WTC11 (cell line): ENCODE measurements around the gene FFAR2. TPM values are rescaled to one million over a fixed set of nuclear protein-coding genes. Genes with fewer than 3 reads are reported as not detected.

Source experiments
- ATAC-seq: fragments of 200-7000 bp; cut with Tn5 transposase; 2 replicates; pipeline ENCODE4 v1.10.0; 2021; ENCODE audit warnings: mild to moderate bottlenecking, moderate library complexity
- CTCF ChIA-PET: fragments of 300-600 bp; sonication (Branson Sonifier 250); formaldehyde crosslinking; loops from one replicate; lab custom pipeline; 2021; ENCODE audit warnings: antibody characterized with exemption; lab: Charles Lee
- POLR2A ChIA-PET: fragments of 350-600 bp; sonication (Branson Sonifier 250); formaldehyde crosslinking; loops from one replicate; lab custom pipeline; 2021; ENCODE audit warnings: antibody characterized with exemption; lab: Charles Lee
- DNase-seq: peaks from one replicate; pipeline ENCODE4 v3.0.0; 2021; ENCODE audit warnings: low spot score
- H3K27ac Mint-ChIP-seq: 2 replicates; pipeline ENCODE4 v1.8.0; 2021; ENCODE audit warnings: mixed read lengths
- H3K27me3 Mint-ChIP-seq: 2 replicates; pipeline ENCODE4 v1.8.0; 2021; ENCODE audit warnings: low read depth, mild to moderate bottlenecking, moderate library complexity, mixed read lengths
- H3K36me3 Mint-ChIP-seq: 2 replicates; pipeline ENCODE4 v1.8.0; 2021; ENCODE audit warnings: mixed read lengths
- H3K4me1 Mint-ChIP-seq: 2 replicates; pipeline ENCODE4 v1.8.0; 2022; ENCODE audit warnings: mixed read lengths
- H3K4me3 Mint-ChIP-seq: 2 replicates; pipeline ENCODE4 v1.8.0; 2021; ENCODE audit warnings: mild to moderate bottlenecking, moderate library complexity, mixed read lengths
- H3K9me3 Mint-ChIP-seq: 2 replicates; pipeline ENCODE4 v1.8.0; 2021; ENCODE audit warnings: mixed read lengths
- CREB1 ChIP-seq: sonication (generic); formaldehyde crosslinking; IDR thresholded peaks from 2 replicates; pipeline ENCODE4 v1.8.0; 2023; ENCODE audit warnings: mild to moderate bottlenecking, missing genetic modification reagents
- CTCF ChIP-seq: fragments of 200-600 bp; IDR thresholded peaks from 2 replicates; pipeline ENCODE4 v1.8.0; 2022; ENCODE audit warnings: antibody characterized with exemption
- ELF4 ChIP-seq: sonication (generic); formaldehyde crosslinking; IDR thresholded peaks from 2 replicates; pipeline ENCODE4 v1.8.1; 2022; ENCODE audit warnings: low read depth, mild to moderate bottlenecking, moderate library complexity, missing genetic modification reagents
- HMGA2 ChIP-seq: fragments of 250-450 bp; sonication (Bioruptor Pico); IDR thresholded peaks from 2 replicates; pipeline ENCODE4 v1.4.0; 2021; ENCODE audit warnings: mild to moderate bottlenecking, moderate library complexity
- JUN ChIP-seq: sonication (generic); formaldehyde crosslinking; IDR thresholded peaks from 2 replicates; pipeline ENCODE4 v1.8.0; 2023; ENCODE audit warnings: mild to moderate bottlenecking, missing genetic modification reagents
- NFYB ChIP-seq: sonication (generic); formaldehyde crosslinking; conservative IDR thresholded peaks from 2 replicates; pipeline ENCODE4 v1.8.0; 2022; ENCODE audit warnings: low read depth, missing genetic modification reagents
- NR2C2 ChIP-seq: sonication (generic); formaldehyde crosslinking; IDR thresholded peaks from 2 replicates; pipeline ENCODE4 v1.8.0; 2022; ENCODE audit warnings: mild to moderate bottlenecking, missing genetic modification reagents
- PRRX2 ChIP-seq: fragments of 250-450 bp; sonication (Bioruptor Pico); IDR thresholded peaks from 2 replicates; pipeline ENCODE4 v1.8.0; 2021; ENCODE audit warnings: mild to moderate bottlenecking
- TP53 ChIP-seq: sonication (generic); formaldehyde crosslinking; IDR thresholded peaks from 2 replicates; pipeline ENCODE4 v1.8.1; 2023; ENCODE audit warnings: mild to moderate bottlenecking, missing genetic modification reagents
- ZBTB21 ChIP-seq: sonication (generic); formaldehyde crosslinking; IDR thresholded peaks from 2 replicates; pipeline ENCODE4 v1.8.1; 2023; ENCODE audit warnings: mild to moderate bottlenecking, missing genetic modification reagents, borderline replicate concordance
- ZNF219 ChIP-seq: sonication (generic); formaldehyde crosslinking; IDR thresholded peaks from 2 replicates; pipeline ENCODE4 v1.8.0; 2023; ENCODE audit warnings: missing genetic modification reagents, mild to moderate bottlenecking, borderline replicate concordance
- ZNF263 ChIP-seq: sonication (generic); formaldehyde crosslinking; IDR thresholded peaks from 2 replicates; pipeline ENCODE4 v1.8.1; 2022; ENCODE audit warnings: low read depth, mild to moderate bottlenecking, moderate library complexity, missing genetic modification reagents
- ZNF281 ChIP-seq: sonication (generic); formaldehyde crosslinking; IDR thresholded peaks from 2 replicates; pipeline ENCODE4 v1.8.0; 2023; ENCODE audit warnings: mild to moderate bottlenecking, missing genetic modification reagents
- ZNF317 ChIP-seq: sonication (generic); formaldehyde crosslinking; IDR thresholded peaks from 2 replicates; pipeline ENCODE4 v1.8.1; 2023; ENCODE audit warnings: low read depth, mild to moderate bottlenecking, moderate library complexity, missing genetic modification reagents, borderline replicate concordance
- ZSCAN18 ChIP-seq: fragments of 250-450 bp; sonication (Bioruptor Pico); IDR thresholded peaks from 2 replicates; pipeline ENCODE4 v2.1.2; 2022; ENCODE audit warnings: mild to moderate bottlenecking, moderate library complexity
- total RNA-seq: library from RNA; stranded (reverse); gene quantifications from 3 replicates; pipeline ENCODE4 v1.2.3, GENCODE V29; 2021
- TF ChIP-seq, protein P1 (sequence below): sonication (generic); formaldehyde crosslinking; IDR thresholded peaks from 2 replicates; pipeline ENCODE4 v1.8.0; 2022; ENCODE audit warnings: mild to moderate bottlenecking, missing genetic modification reagents
- TF ChIP-seq, protein P2 (sequence below): fragments of 250-450 bp; sonication (Bioruptor Pico); IDR thresholded peaks from 2 replicates; pipeline ENCODE4 v1.9.0; 2021; ENCODE audit warnings: moderate library complexity, mild to moderate bottlenecking, inconsistent platforms, borderline replicate concordance
- TF ChIP-seq, protein P3 (sequence below): fragments of 250-450 bp; sonication (Bioruptor Pico); conservative IDR thresholded peaks from 2 replicates; pipeline ENCODE4 v1.9.0; 2021; ENCODE audit warnings: mild to moderate bottlenecking
- TF ChIP-seq, protein P4 (sequence below): sonication (generic); formaldehyde crosslinking; IDR thresholded peaks from 2 replicates; pipeline ENCODE4 v1.8.0; 2022; ENCODE audit warnings: missing genetic modification reagents

The FFAR2 gene
- total RNA-seq, 1 experiment from 2014 or later, result not detected

GRCh38 chr19:35459414-35460082, 11.5 kb downstream of the FFAR2 start:
- Mint-ChIP-seq H3K27ac (no peak overlapping the region), H3K9me3 (no peaks in the 10 kb centered on the region), H3K4me1 (peaks cover 3% of the 10 kb centered on the region; the same call in 1 of the 2 replicates), H3K27me3 (no peaks in the 10 kb centered on the region; the same call in 1 of the 2 replicates), H3K36me3 (no peaks in the 10 kb centered on the region), H3K4me3 (no peak overlapping the region)
- CTCF ChIA-PET, result interaction anchor here (0.7 to 1.5 kb wide), 3 partner anchors 9 to 115 kb away, joined by 3 to 4 read pairs (median 3); no protein-coding TSS in a partner anchor
- POLR2A ChIA-PET, result no interaction called here
- DNase-seq, result no peak
- no peak for ATAC-seq
- TF ChIP-seq, protein P1, sequence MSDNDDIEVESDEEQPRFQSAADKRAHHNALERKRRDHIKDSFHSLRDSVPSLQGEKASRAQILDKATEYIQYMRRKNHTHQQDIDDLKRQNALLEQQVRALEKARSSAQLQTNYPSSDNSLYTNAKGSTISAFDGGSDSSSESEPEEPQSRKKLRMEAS (CRISPR knock-in tag), result no peak
- TF ChIP-seq CTCF, result no peak
- TF ChIP-seq CREB1 (CRISPR knock-in tag), result no peak
- no peak for TF ChIP-seq JUN (CRISPR knock-in tag)
- TF ChIP-seq, protein P2, sequence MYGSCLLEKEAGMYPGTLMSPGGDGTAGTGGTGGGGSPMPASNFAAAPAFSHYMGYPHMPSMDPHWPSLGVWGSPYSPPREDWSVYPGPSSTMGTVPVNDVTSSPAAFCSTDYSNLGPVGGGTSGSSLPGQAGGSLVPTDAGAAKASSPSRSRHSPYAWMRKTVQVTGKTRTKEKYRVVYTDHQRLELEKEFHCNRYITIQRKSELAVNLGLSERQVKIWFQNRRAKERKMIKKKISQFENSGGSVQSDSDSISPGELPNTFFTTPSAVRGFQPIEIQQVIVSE, result no peak
- no peak for TF ChIP-seq ZBTB21
- no peak for TF ChIP-seq ZNF219 (CRISPR knock-in tag)
- TF ChIP-seq ZNF317 (CRISPR knock-in tag), result no peak
- no peak for TF ChIP-seq TP53
- TF ChIP-seq HMGA2, result no peak

DNA sequence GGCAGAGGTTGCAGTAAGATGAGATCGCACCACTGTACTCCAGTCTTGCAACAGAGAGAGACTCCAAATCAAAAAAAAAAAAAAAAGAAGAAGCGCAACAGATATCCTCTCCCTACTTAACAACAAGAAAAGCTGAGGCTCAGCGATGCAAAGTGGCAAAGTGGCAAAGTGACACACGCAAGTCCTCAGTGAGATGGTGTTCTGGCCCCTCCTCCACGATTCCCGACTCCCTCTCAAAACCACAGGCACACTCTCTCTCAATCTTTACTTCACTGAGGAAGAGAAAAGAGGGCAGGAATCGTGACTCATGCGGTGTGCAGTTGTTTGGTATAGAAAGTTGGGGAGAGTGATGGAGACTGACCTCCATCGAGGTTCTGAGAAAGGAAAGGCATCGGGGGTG, 12.6 kb downstream of the FFAR2 start:
- Mint-ChIP-seq H3K27me3 (no peaks in the 10 kb centered on the region; the same call in 1 of the 2 replicates), H3K27ac (peak overlapping the region; percentile 64; the same call in 1 of the 2 replicates), H3K36me3 (no peaks in the 10 kb centered on the region)
- TF ChIP-seq ZSCAN18 (CRISPR knock-in tag) (no peak), NFYB (no peak), ELF4 (CRISPR knock-in tag) (no peak), ZNF281 (CRISPR knock-in tag) (no peak), PRRX2 (CRISPR knock-in tag) (no peak), ZNF263 (CRISPR knock-in tag) (no peak), NR2C2 (CRISPR knock-in tag) (no peak)
- TF ChIP-seq, protein P3, sequence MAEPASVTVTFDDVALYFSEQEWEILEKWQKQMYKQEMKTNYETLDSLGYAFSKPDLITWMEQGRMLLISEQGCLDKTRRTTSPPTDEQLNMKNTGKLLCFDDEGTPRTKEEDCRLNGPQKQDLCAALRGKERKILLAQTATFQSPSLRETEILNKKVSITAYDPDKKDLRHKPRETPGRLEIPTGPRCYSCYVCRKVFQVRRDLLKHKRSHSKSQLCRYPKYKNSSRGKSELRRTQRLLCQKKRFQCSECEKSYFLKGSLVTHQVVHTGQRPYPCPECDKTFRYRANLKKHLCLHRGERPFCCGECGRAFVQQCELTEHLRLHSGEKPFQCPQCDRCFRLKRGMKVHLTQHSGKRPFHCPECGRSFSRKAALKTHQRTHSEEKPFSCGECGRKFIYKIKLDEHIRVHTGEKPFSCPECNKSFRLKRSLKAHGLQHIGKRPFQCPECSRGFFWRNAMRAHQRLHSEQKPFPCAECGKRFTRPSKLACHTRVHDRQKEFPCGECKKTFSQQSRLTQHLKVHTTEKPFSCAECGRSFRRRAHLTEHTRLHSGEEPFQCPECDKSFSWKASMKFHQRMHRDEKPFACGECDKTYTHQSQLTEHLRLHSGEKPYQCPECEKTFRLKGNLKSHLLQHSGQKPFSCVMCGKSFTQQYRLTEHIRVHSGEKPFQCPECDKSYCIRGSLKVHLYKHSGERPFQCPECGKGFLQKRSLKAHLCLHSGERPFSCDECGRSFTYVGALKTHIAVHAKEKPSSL, result no peak
- TF ChIP-seq, protein P2, result no peak
- TF ChIP-seq, protein P4, sequence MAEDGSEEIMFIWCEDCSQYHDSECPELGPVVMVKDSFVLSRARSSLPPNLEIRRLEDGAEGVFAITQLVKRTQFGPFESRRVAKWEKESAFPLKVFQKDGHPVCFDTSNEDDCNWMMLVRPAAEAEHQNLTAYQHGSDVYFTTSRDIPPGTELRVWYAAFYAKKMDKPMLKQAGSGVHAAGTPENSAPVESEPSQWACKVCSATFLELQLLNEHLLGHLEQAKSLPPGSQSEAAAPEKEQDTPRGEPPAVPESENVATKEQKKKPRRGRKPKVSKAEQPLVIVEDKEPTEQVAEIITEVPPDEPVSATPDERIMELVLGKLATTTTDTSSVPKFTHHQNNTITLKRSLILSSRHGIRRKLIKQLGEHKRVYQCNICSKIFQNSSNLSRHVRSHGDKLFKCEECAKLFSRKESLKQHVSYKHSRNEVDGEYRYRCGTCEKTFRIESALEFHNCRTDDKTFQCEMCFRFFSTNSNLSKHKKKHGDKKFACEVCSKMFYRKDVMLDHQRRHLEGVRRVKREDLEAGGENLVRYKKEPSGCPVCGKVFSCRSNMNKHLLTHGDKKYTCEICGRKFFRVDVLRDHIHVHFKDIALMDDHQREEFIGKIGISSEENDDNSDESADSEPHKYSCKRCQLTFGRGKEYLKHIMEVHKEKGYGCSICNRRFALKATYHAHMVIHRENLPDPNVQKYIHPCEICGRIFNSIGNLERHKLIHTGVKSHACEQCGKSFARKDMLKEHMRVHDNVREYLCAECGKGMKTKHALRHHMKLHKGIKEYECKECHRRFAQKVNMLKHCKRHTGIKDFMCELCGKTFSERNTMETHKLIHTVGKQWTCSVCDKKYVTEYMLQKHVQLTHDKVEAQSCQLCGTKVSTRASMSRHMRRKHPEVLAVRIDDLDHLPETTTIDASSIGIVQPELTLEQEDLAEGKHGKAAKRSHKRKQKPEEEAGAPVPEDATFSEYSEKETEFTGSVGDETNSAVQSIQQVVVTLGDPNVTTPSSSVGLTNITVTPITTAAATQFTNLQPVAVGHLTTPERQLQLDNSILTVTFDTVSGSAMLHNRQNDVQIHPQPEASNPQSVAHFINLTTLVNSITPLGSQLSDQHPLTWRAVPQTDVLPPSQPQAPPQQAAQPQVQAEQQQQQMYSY (CRISPR knock-in tag), result no peak
- TF ChIP-seq, all 79 proteins: peak for 0
- ATAC-seq (no peak), DNase-seq (no peak)
- H3K4me1 Mint-ChIP-seq, result peaks cover 3% of the 10 kb centered on the region; the same call in 1 of the 2 replicates
- H3K9me3 Mint-ChIP-seq, result no peaks in the 10 kb centered on the region
- ChIA-PET CTCF (interaction anchor here (0.7 to 1.5 kb wide), 3 partner anchors 8 to 224 kb away, joined by 3 to 4 read pairs (median 4); no protein-coding TSS in a partner anchor), POLR2A (no interaction called here)
- no peak overlapping the region for H3K4me3 Mint-ChIP-seq
